Activated CD4-positive, alpha-beta T cell treated with anti-CD3 and anti-CD28 coated beads for 36 hours (primary cell): ENCODE results near the gene CFAP161. TPM values are rescaled to one million over a fixed set of nuclear protein-coding genes. Genes with fewer than 3 reads are reported as not detected.

ENCODE experiments used
- ATAC-seq: fragments of 200-7000 bp; cut with Tn5 transposase; one replicate; pipeline ENCODE4 v1.10.0; 2021; ENCODE audit warnings: mild to moderate bottlenecking, moderate library complexity
- CTCF ChIA-PET: fragments of 350-600 bp; sonication (Branson Sonifier 250); formaldehyde crosslinking; loops from one replicate; lab custom pipeline; 2021; ENCODE audit warnings: antibody characterized with exemption; lab: Charles Lee
- POLR2A ChIA-PET: fragments of 350-600 bp; sonication (Branson Sonifier 250); formaldehyde crosslinking; loops from one replicate; lab custom pipeline; 2021; ENCODE audit warnings: antibody characterized with exemption, inconsistent platforms; lab: Charles Lee
- DNase-seq: peaks from one replicate; pipeline ENCODE4 v3.0.0-alpha.2; 2020
- H3K27ac Mint-ChIP-seq: one replicate; pipeline ENCODE4 v1.8.0; 2021; ENCODE audit warnings: mixed read lengths
- H3K27me3 Mint-ChIP-seq: one replicate; pipeline ENCODE4 v1.8.0; 2021; ENCODE audit warnings: mixed read lengths
- H3K36me3 Mint-ChIP-seq: one replicate; pipeline ENCODE4 v1.8.0; 2021; ENCODE audit warnings: low read depth, mixed read lengths
- H3K4me1 Mint-ChIP-seq: one replicate; pipeline ENCODE4 v1.8.0; 2021; ENCODE audit warnings: mixed read lengths
- H3K4me3 Mint-ChIP-seq: one replicate; pipeline ENCODE4 v1.8.0; 2021; ENCODE audit warnings: mild to moderate bottlenecking, moderate library complexity, mixed read lengths
- H3K9me3 Mint-ChIP-seq: one replicate; pipeline ENCODE4 v1.8.0; 2021; ENCODE audit warnings: low read depth, mixed read lengths
- intact Hi-C, 2 experiments: fragments of 100-400 bp; cut with DNase I in 1 of 2; cut with micrococcal nuclease in 1 of 2; formaldehyde crosslinking; loops; one replicate each; pipeline versions ENCODE4 v1.14.2 to v1.15.1; 2022 to 2024; cut with DNase I, micrococcal nuclease
- total RNA-seq, 2 experiments: library from RNA; stranded (reverse); gene quantifications; one replicate each; pipeline ENCODE4 v1.2.3, GENCODE V29; 2021

The CFAP161 gene
- total RNA-seq, 2 experiments from 2014 or later: not detected

GRCh38 chr15:81096398-81096797 is 37.7 kb upstream of the CFAP161 start:
- peaks cover 40% of the 10 kb centered on the region for H3K27me3 Mint-ChIP-seq
- DNase-seq (no peak), ATAC-seq (no peak)
- POLR2A ChIA-PET: no interaction called here
- H3K9me3 Mint-ChIP-seq: no peaks in the 10 kb centered on the region
- CTCF ChIA-PET: interaction anchor here (0.6 to 2.0 kb wide), 2 partner anchors 169 to 1660 kb away, joined by 3 to 8 read pairs; no protein-coding TSS in a partner anchor
- no peak overlapping the region for H3K4me3 Mint-ChIP-seq
- no peak overlapping the region for H3K27ac Mint-ChIP-seq
- no peaks in the 10 kb centered on the region for H3K36me3 Mint-ChIP-seq
- peaks cover 13% of the 10 kb centered on the region for H3K4me1 Mint-ChIP-seq
- intact Hi-C loops: no loop called here

- ATAC-seq (no peak), DNase-seq (no peak)
- Mint-ChIP-seq H3K4me3 (no peak overlapping the region), H3K9me3 (no peaks in the 10 kb centered on the region), H3K27ac (no peak overlapping the region), H3K36me3 (no peaks in the 10 kb centered on the region), H3K4me1 (peaks cover 13% of the 10 kb centered on the region), H3K27me3 (peaks cover 39% of the 10 kb centered on the region)
- intact Hi-C loops: no loop called here
- POLR2A ChIA-PET: no interaction called here
- CTCF ChIA-PET: interaction anchor here (1.9 kb wide), 1 partner anchor 11 kb away, joined by 5 read pairs; no protein-coding TSS in a partner anchor
These were observed 36.8 kb upstream of the CFAP161 start for GRCh38 chr15:81097116-81097889.

GRCh38 chr15:81097890-81098280 is 36.2 kb upstream of the CFAP161 start:
- ChIA-PET CTCF (interaction anchor here (1.9 kb wide), 1 partner anchor 11 kb away, joined by 5 read pairs; no protein-coding TSS in a partner anchor), POLR2A (no interaction called here)
- intact Hi-C loops: no loop called here
- peaks cover 35% of the 10 kb centered on the region for H3K27me3 Mint-ChIP-seq
- no peak overlapping the region for H3K27ac Mint-ChIP-seq
- H3K36me3 Mint-ChIP-seq: no peaks in the 10 kb centered on the region
- DNase-seq (no peak), ATAC-seq (no peak)
- H3K4me3 Mint-ChIP-seq: no peak overlapping the region
- peaks cover 13% of the 10 kb centered on the region for H3K4me1 Mint-ChIP-seq
- no peaks in the 10 kb centered on the region for H3K9me3 Mint-ChIP-seq

- H3K27me3 Mint-ChIP-seq: peaks cover 32% of the 10 kb centered on the region
- H3K9me3 Mint-ChIP-seq: no peaks in the 10 kb centered on the region
- no peaks in the 10 kb centered on the region for H3K36me3 Mint-ChIP-seq
- ChIA-PET CTCF (interaction anchor here (0.6 to 1.9 kb wide), 3 partner anchors 10 to 782 kb away, joined by 3 to 5 read pairs (median 3); no protein-coding TSS in a partner anchor), POLR2A (no interaction called here)
- no peak overlapping the region for H3K27ac Mint-ChIP-seq
- peaks cover 13% of the 10 kb centered on the region for H3K4me1 Mint-ChIP-seq
- no peak overlapping the region for H3K4me3 Mint-ChIP-seq
- intact Hi-C loops: no loop called here
- ATAC-seq: no peak
- no peak for DNase-seq
These were observed 35.7 kb upstream of the CFAP161 start for GRCh38 chr15:81098349-81098748.

- CTCF ChIA-PET: interaction anchor here (0.6 to 1.9 kb wide), 4 partner anchors 9 to 781 kb away, joined by 3 to 6 read pairs (median 4); no protein-coding TSS in a partner anchor
- ATAC-seq: no peak
- H3K27me3 Mint-ChIP-seq: peaks cover 29% of the 10 kb centered on the region
These were observed 35.0 kb upstream of the CFAP161 start for GRCh38 chr15:81098861-81099651.

GRCh38 chr15:81101894-81102815 is 31.9 kb upstream of the CFAP161 start:
- intact Hi-C loops: loop anchor here in 1 of 2 experiments (10.0 kb wide), 1 partner anchor 233 kb away; no protein-coding TSS in a partner anchor

More at GRCh38 chr15:81098861-81099651, 35.0 kb upstream of the CFAP161 start:
- POLR2A ChIA-PET: no interaction called here
- intact Hi-C loops: no loop called here
- Mint-ChIP-seq H3K9me3 (no peaks in the 10 kb centered on the region), H3K36me3 (no peaks in the 10 kb centered on the region), H3K4me3 (no peak overlapping the region), H3K27ac (no peak overlapping the region), H3K4me1 (peaks cover 13% of the 10 kb centered on the region)
- peak; percentile 4 for DNase-seq

GRCh38 chr15:81103857-81104256 is 30.2 kb upstream of the CFAP161 start:
- Mint-ChIP-seq H3K27ac (no peak overlapping the region), H3K4me1 (peaks cover 4% of the 10 kb centered on the region), H3K27me3 (peaks cover 14% of the 10 kb centered on the region), H3K36me3 (no peaks in the 10 kb centered on the region), H3K4me3 (no peak overlapping the region), H3K9me3 (no peaks in the 10 kb centered on the region)
- CTCF ChIA-PET: interaction anchor here (0.7 to 10.1 kb wide), 9 partner anchors 9 to 163 kb away, joined by 3 to 184 read pairs (median 3); no protein-coding TSS in a partner anchor
- POLR2A ChIA-PET: interaction anchor here (0.8 kb wide), 1 partner anchor 162 kb away, joined by 6 read pairs; no protein-coding TSS in a partner anchor
- no peak for ATAC-seq
- no peak for DNase-seq
- intact Hi-C loops: loop anchor here in 1 of 2 experiments (10.0 kb wide), 1 partner anchor 231 kb away; no protein-coding TSS in a partner anchor

More at GRCh38 chr15:81101894-81102815, 31.9 kb upstream of the CFAP161 start:
- Mint-ChIP-seq H3K27ac (no peak overlapping the region), H3K9me3 (no peaks in the 10 kb centered on the region), H3K4me3 (no peak overlapping the region), H3K4me1 (peaks cover 13% of the 10 kb centered on the region), H3K36me3 (no peaks in the 10 kb centered on the region), H3K27me3 (peaks cover 24% of the 10 kb centered on the region)
- DNase-seq: no peak
- CTCF ChIA-PET: interaction anchor here (0.7 to 2.3 kb wide), 5 partner anchors 9 to 178 kb away, joined by 3 to 7 read pairs (median 3); no protein-coding TSS in a partner anchor
- POLR2A ChIA-PET: no interaction called here
- no peak for ATAC-seq

- no peaks in the 10 kb centered on the region for H3K9me3 Mint-ChIP-seq
- DNase-seq: no peak
- no peak overlapping the region for H3K4me3 Mint-ChIP-seq
- H3K36me3 Mint-ChIP-seq: no peaks in the 10 kb centered on the region
- POLR2A ChIA-PET: no interaction called here
- ATAC-seq: no peak
- H3K27me3 Mint-ChIP-seq: peaks cover 12% of the 10 kb centered on the region
- intact Hi-C loops: loop anchor here (5.0 to 10.0 kb wide), 2 partner anchors 229 to 297 kb away; no protein-coding TSS in a partner anchor
- CTCF ChIA-PET: interaction anchor here (0.9 to 10.1 kb wide), 3 partner anchors 80 to 162 kb away, joined by 3 to 184 read pairs (median 3); no protein-coding TSS in a partner anchor
- H3K4me1 Mint-ChIP-seq: no peaks in the 10 kb centered on the region
- no peak overlapping the region for H3K27ac Mint-ChIP-seq
These were observed 28.5 kb upstream of the CFAP161 start for GRCh38 chr15:81105545-81105944.

- ATAC-seq: peak; percentile 57
These were observed 27.5 kb upstream of the CFAP161 start for GRCh38 chr15:81106560-81106959.

GRCh38 chr15:81107889-81108288 is 26.2 kb upstream of the CFAP161 start:
- H3K27ac Mint-ChIP-seq: no peak overlapping the region
- peaks cover 16% of the 10 kb centered on the region for H3K27me3 Mint-ChIP-seq
- DNase-seq (no peak), ATAC-seq (no peak)
- peaks cover 4% of the 10 kb centered on the region for H3K4me1 Mint-ChIP-seq
- no peaks in the 10 kb centered on the region for H3K36me3 Mint-ChIP-seq
- POLR2A ChIA-PET: no interaction called here
- no peaks in the 10 kb centered on the region for H3K9me3 Mint-ChIP-seq
- CTCF ChIA-PET: interaction anchor here (0.6 to 10.1 kb wide), 11 partner anchors 8 to 282 kb away, joined by 3 to 184 read pairs (median 5); no protein-coding TSS in a partner anchor
- no peak overlapping the region for H3K4me3 Mint-ChIP-seq
- intact Hi-C loops: loop anchor here (2.0 to 10.0 kb wide), 4 partner anchors 111 to 294 kb away; no protein-coding TSS in a partner anchor

More at GRCh38 chr15:81106560-81106959, 27.5 kb upstream of the CFAP161 start:
- intact Hi-C loops: loop anchor here (1.0 to 10.0 kb wide), 6 partner anchors 110 to 296 kb away; no protein-coding TSS in a partner anchor
- Mint-ChIP-seq H3K27me3 (peaks cover 18% of the 10 kb centered on the region), H3K36me3 (no peaks in the 10 kb centered on the region), H3K27ac (no peak overlapping the region), H3K4me1 (peaks cover 4% of the 10 kb centered on the region), H3K4me3 (no peak overlapping the region), H3K9me3 (no peaks in the 10 kb centered on the region)
- ChIA-PET CTCF (interaction anchor here (0.6 to 10.1 kb wide), 14 partner anchors 11 to 293 kb away, joined by 3 to 184 read pairs (median 4); no protein-coding TSS in a partner anchor), POLR2A (no interaction called here)
- peak; percentile 59 for DNase-seq
